ENCODE measurements around the gene SNTB2. TPM values are rescaled to one million over a fixed set of nuclear protein-coding genes. Genes with fewer than 3 reads are reported as not detected.

Gene SNTB2
- polyA plus RNA-seq, 1 experiment = 50.5 TPM

DNA sequence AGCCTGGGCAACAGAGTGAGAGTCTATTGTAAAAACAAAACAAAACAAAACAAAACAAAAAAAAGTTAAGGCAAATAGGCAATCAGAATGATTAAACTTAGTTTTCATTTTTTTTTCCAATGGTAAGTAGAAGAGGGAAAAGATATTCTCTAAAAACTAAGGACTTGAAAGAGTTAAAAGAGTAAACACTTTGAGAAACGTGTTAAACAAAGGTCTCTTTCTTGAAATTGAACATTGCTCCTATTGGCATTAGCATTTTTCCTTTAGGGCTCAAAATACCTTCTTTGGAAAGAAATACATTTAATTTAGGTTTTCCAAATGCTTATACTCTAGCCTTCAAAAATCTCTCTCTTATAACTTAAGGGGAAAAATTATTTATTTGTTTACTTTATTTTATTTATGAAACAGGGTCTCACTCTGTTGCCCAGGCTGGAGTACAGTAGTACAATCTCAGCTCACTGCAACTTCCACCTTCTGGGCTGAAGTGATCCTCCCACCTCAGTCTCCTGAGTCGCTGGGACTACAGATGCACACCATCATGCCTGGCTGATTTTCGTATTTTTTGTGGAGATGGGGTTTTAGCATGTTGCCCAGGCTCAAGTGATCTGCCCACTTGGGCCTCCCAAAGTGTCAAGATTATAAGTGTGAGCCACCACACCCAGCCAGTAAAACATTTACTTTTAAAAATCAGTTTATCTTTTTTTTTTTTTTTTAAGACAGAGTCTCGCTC, 79.5 kb downstream of the SNTB2 start:
- POLR2A ChIA-PET = no interaction called here
- CTCF ChIA-PET = no interaction called here
- Histone ChIP-seq H3K36me3 (ENCODE audit: control insufficient read depth, insufficient read depth, low read length) (no peaks in the 10 kb centered on the region), H3K27me3 (ENCODE audit: control insufficient read depth, insufficient read depth, low read length) (no peaks in the 10 kb centered on the region), H3K4me3 (ENCODE audit: low read depth, low read length) (no peak overlapping the region)
- TF ChIP-seq, protein P1, sequence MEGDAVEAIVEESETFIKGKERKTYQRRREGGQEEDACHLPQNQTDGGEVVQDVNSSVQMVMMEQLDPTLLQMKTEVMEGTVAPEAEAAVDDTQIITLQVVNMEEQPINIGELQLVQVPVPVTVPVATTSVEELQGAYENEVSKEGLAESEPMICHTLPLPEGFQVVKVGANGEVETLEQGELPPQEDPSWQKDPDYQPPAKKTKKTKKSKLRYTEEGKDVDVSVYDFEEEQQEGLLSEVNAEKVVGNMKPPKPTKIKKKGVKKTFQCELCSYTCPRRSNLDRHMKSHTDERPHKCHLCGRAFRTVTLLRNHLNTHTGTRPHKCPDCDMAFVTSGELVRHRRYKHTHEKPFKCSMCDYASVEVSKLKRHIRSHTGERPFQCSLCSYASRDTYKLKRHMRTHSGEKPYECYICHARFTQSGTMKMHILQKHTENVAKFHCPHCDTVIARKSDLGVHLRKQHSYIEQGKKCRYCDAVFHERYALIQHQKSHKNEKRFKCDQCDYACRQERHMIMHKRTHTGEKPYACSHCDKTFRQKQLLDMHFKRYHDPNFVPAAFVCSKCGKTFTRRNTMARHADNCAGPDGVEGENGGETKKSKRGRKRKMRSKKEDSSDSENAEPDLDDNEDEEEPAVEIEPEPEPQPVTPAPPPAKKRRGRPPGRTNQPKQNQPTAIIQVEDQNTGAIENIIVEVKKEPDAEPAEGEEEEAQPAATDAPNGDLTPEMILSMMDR (IDR thresholded peaks at IDR 0.05; ENCODE audit: insufficient read depth, low read depth, low read length) = no peak
- no peak for DNase-seq (ENCODE audit: low read depth)

DNA sequence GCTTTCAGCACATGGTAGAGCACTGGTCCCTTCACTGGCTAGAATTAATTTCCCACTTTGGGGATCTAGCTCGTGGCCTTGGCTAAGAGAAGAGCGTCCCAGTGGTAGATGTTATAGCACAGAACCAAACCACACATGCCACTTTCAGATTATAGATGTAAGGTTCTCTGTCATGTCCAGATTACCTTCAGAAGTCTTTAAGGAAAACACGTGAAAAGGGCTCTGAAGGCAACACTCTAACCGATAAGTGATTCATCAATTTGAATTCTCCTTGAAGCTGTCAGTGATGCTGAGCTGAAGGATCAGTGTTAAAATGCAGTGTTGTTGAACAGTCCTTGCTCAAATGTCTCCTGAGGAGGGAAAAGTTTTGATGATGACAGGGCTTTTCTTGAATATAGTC, 80.7 kb downstream of the SNTB2 start:
- no peaks in the 10 kb centered on the region for H3K36me3 ChIP-seq (ENCODE audit: control insufficient read depth, insufficient read depth, low read length)
- no peak for DNase-seq (ENCODE audit: low read depth)
- ChIA-PET POLR2A (no interaction called here), CTCF (interaction anchor here (1.1 to 1.4 kb wide), 2 partner anchors 14 to 135 kb away, joined by 3 to 5 read pairs; partner anchors contain the start of genes CHTF8 and UTP4)
- TF ChIP-seq, protein P1 (IDR thresholded peaks at IDR 0.05; ENCODE audit: insufficient read depth, low read depth, low read length) = no peak
- H3K27me3 ChIP-seq (ENCODE audit: control insufficient read depth, insufficient read depth, low read length) = no peaks in the 10 kb centered on the region
- H3K4me3 ChIP-seq (ENCODE audit: low read depth, low read length) = no peak overlapping the region

DNA sequence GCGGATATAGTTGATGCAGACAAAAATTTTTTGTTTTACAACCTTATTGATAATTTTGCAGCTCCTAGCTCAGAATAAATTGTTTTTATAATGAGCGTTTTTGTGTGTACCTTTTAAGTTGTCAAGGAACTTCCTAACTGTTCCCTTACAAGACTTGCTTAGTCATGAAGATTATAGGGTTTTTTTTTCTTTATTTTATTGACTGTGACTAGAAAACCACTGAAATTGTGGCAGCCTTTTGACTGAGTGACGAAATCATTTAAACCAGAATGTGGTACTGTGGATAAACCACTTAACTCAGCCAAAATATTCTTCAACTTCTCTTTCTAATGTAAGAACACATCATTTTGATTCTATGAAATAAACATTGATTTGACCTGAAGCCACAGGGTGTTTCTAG, 83.4 kb downstream of the SNTB2 start:
- Histone ChIP-seq H3K4me3 (ENCODE audit: low read depth, low read length) (no peak overlapping the region), H3K27me3 (ENCODE audit: control insufficient read depth, insufficient read depth, low read length) (no peaks in the 10 kb centered on the region), H3K36me3 (ENCODE audit: control insufficient read depth, insufficient read depth, low read length) (no peaks in the 10 kb centered on the region)
- CTCF ChIA-PET = interaction anchor here (1.0 to 1.2 kb wide), 2 partner anchors 17 to 120 kb away, joined by 3 to 5 read pairs; no protein-coding TSS in a partner anchor
- POLR2A ChIA-PET = no interaction called here
- peak; percentile 60 for DNase-seq (ENCODE audit: low read depth)
- TF ChIP-seq, protein P1 (IDR thresholded peaks at IDR 0.05; ENCODE audit: insufficient read depth, low read depth, low read length) = no peak

DNA sequence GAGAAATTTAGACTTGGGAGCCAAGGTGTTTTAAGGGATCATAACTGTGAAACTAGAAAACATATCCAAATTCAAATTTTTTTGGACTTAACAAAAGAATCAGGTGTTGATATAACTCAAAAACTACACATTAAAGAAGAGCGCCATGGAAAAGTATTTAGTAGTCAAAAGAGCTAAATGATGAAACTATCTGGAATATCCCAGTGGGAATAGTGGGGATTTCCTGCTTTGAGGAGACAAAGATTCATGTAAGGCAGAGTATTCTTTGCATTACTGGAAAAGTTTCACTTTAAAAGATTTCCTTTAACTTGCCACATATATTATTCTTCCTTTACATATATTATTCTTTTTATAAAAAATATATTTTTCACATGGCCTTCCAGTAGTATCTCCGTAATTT, 83.9 kb downstream of the SNTB2 start:
- ChIA-PET CTCF (interaction anchor here (1.0 to 1.2 kb wide), 2 partner anchors 17 to 121 kb away, joined by 3 to 5 read pairs; no protein-coding TSS in a partner anchor), POLR2A (no interaction called here)
- DNase-seq (ENCODE audit: low read depth) = no peak

DNA sequence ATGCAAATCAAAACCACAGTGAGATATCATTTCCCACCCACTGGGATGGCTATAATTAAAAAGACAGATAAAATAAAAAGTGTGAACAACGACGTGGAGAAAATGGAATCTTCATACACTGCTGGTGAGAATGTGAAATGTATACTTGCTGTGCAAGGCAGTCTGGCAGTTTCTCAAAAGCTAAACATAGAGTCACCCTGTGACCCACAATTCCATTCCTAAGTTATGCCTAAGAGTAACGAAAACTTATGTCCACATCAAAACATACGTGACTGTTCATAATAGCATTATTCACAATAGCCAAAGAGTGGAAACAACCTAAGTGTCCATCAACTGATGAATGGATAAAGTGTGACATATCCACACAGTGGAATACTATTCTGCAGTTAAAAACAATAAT, 86.0 kb downstream of the SNTB2 start:
- CTCF ChIA-PET = no interaction called here
- TF ChIP-seq, protein P1 (IDR thresholded peaks at IDR 0.05; ENCODE audit: insufficient read depth, low read depth, low read length) = no peak
- no peak for DNase-seq (ENCODE audit: low read depth)
- Histone ChIP-seq H3K4me3 (ENCODE audit: low read depth, low read length) (no peak overlapping the region), H3K27me3 (ENCODE audit: control insufficient read depth, insufficient read depth, low read length) (no peaks in the 10 kb centered on the region), H3K36me3 (ENCODE audit: control insufficient read depth, insufficient read depth, low read length) (no peaks in the 10 kb centered on the region)
- POLR2A ChIA-PET = no interaction called here

More for the DNA sequence above, 83.9 kb downstream of the SNTB2 start:
- H3K27me3 ChIP-seq (ENCODE audit: control insufficient read depth, insufficient read depth, low read length) = no peaks in the 10 kb centered on the region
- TF ChIP-seq, protein P1 (IDR thresholded peaks at IDR 0.05; ENCODE audit: insufficient read depth, low read depth, low read length) = no peak
- H3K36me3 ChIP-seq (ENCODE audit: control insufficient read depth, insufficient read depth, low read length) = no peaks in the 10 kb centered on the region
- no peak overlapping the region for H3K4me3 ChIP-seq (ENCODE audit: low read depth, low read length)
